Upper lobe of left lung (tissue), 6 donors: ENCODE results near the gene ATOH8. TPM values are rescaled to one million over a fixed set of nuclear protein-coding genes. Genes with fewer than 3 reads are reported as not detected.

ENCODE experiments used
- ATAC-seq, 2 donors: fragments of 200-7000 bp; cut with Tn5 transposase; one replicate each; pipeline ENCODE4 v1.9.1; 2022; ENCODE audit warnings: mild to moderate bottlenecking in 2 of 2, moderate library complexity in 2 of 2; ENCODE audit not compliant: low FRiP score in 2 of 2
- DNase-seq, 2 donors: peaks; one replicate each; pipeline ENCODE4 v3.0.0-alpha.2; 2019 to 2020
- H3K27ac ChIP-seq, 4 donors: fragments of 200-600 bp; sonication (generic); one replicate each; pipeline ENCODE4 v1.5.1; 2016 to 2019
- H3K27me3 ChIP-seq, 4 donors: fragments of 200-600 bp; sonication (generic); one replicate each; pipeline ENCODE4 v1.5.1; 2017 to 2019
- H3K36me3 ChIP-seq, 4 donors: fragments of 200-600 bp; sonication (generic); one replicate each; pipeline ENCODE4 v1.5.1; 2016 to 2019
- H3K4me1 ChIP-seq, 4 donors: fragments of 200-600 bp; sonication (generic); one replicate each; pipeline ENCODE4 v1.5.1; 2018 to 2019
- H3K4me3 ChIP-seq, 4 donors: fragments of 200-600 bp; sonication (generic); one replicate each; pipeline ENCODE4 v1.5.1; 2017 to 2019; ENCODE audit warnings: mild to moderate bottlenecking in 2 of 4, moderate library complexity in 1 of 4
- H3K9me3 ChIP-seq, 4 donors: fragments of 200-600 bp; sonication (generic); one replicate each; pipeline ENCODE4 v1.5.1; 2018 to 2019
- EP300 ChIP-seq, 4 donors: sonication (generic); formaldehyde crosslinking; IDR thresholded peaks; one replicate each; pipeline ENCODE4 v1.5.1; 2017; ENCODE audit warnings: antibody characterized with exemption in 4 of 4, control low read depth in 2 of 4
- POLR2A ChIP-seq, 4 donors: fragments of 450-650 bp; IDR thresholded peaks; one replicate each; pipeline ENCODE4 v1.5.1; 2016 to 2017; ENCODE audit warnings: antibody characterized with exemption in 4 of 4, mild to moderate bottlenecking in 2 of 4
- POLR2AphosphoS5 ChIP-seq, 2 donors: sonication (generic); formaldehyde crosslinking; IDR thresholded peaks; one replicate each; pipeline ENCODE4 v1.5.1; 2017; ENCODE audit warnings: antibody characterized with exemption in 2 of 2
- WGBS, 2 donors: methylation state at CpG; one replicate each; pipeline ENCODE4 v1.1.5; 2017 to 2018; 5-methylcytosine and 5-hydroxymethylcytosine counted together
- total RNA-seq, 6 donors: library from RNA; depleted of rRNA in 4 of 6; stranded (reverse); fragments of >200 nt in 4 of 6; gene quantifications; one replicate each; pipeline versions ENCODE4 v1.1.0 to v1.2.1, GENCODE V29; 2016 to 2021
- TF ChIP-seq, protein P1 (sequence below), 6 experiments: fragments of 450-650 bp in 4 of 6; fragments of 200-600 bp in 2 of 6; sonication (generic) in 2 of 6; IDR thresholded peaks; one replicate each; pipeline ENCODE4 v1.5.1; 2016 to 2019; ENCODE audit warnings: antibody characterized with exemption in 6 of 6
- donor health status: DM: no; HTN: no; CAD: no; lungs with moderate emphysema.
- donor health status: DM: no; HTN: yes; CAD: no; lungs with severe emphysema.

Gene ATOH8, protein sequence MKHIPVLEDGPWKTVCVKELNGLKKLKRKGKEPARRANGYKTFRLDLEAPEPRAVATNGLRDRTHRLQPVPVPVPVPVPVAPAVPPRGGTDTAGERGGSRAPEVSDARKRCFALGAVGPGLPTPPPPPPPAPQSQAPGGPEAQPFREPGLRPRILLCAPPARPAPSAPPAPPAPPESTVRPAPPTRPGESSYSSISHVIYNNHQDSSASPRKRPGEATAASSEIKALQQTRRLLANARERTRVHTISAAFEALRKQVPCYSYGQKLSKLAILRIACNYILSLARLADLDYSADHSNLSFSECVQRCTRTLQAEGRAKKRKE
- 100 to 1,000 TPM in 2 of 6 donors, 10 to 100 TPM in 4; 60.2 to 121 (median 85.1) TPM for total RNA-seq

DNA sequence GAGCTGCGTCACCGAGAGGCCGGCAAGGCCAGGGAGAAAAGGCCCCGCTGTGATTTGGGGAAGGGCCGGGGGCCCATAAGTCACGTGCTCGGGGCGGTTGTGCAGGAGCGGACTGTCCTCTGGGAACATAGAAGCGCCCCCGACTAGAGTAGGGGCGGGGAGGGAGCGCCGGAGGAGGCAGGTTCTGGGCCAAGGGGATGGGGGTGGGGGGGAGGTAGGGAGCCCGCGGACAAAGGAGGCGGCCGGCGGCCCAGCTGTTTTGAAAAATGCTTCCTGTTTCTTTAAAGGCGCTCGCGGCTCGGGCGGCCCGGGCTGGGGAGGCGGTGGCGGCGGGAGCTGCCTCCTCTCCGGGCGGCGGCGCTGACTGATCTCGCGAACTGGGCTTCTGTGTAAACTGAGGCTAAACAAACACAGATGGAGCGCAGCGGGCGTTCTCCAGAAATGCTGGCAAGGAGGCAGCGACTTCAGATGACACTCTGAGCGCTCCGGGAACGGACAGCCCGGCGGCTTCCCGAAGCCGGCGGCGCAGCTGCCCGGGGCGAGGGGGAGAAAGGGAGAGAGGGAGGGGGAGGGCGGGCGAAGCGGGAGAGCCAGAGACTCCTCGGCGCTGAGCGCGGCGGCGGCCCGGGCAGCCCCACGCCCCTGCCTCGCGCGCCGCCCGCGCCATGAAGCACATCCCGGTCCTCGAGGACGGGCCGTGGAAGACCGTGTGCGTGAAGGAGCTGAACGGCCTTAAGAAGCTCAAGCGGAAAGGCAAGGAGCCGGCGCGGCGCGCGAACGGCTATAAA, at the start of gene ATOH8:
Gene ATOH8, plus strand, starts transcription at position 467 of the 788 bp plus-strand sequence. Its CDS starts 199 bp downstream, at position 666.
- H3K27me3 ChIP-seq: peaks cover 0 to 13% (median 0%) of the 10 kb centered on the region in 4 donors
- peak within 1 kb of the TSS; percentile 82 to 98 (median 91) for H3K27ac ChIP-seq
- H3K9me3 ChIP-seq: no peaks in the 10 kb centered on the region
- TF ChIP-seq POLR2A (IDR thresholded peaks at IDR 0.05) (peak in 2 of 4 donors; percentile 62 to 73), POLR2AphosphoS5 (IDR thresholded peaks at IDR 0.05) (peak in 1 of 2 donors; percentile 53)
- TF ChIP-seq, protein P1, sequence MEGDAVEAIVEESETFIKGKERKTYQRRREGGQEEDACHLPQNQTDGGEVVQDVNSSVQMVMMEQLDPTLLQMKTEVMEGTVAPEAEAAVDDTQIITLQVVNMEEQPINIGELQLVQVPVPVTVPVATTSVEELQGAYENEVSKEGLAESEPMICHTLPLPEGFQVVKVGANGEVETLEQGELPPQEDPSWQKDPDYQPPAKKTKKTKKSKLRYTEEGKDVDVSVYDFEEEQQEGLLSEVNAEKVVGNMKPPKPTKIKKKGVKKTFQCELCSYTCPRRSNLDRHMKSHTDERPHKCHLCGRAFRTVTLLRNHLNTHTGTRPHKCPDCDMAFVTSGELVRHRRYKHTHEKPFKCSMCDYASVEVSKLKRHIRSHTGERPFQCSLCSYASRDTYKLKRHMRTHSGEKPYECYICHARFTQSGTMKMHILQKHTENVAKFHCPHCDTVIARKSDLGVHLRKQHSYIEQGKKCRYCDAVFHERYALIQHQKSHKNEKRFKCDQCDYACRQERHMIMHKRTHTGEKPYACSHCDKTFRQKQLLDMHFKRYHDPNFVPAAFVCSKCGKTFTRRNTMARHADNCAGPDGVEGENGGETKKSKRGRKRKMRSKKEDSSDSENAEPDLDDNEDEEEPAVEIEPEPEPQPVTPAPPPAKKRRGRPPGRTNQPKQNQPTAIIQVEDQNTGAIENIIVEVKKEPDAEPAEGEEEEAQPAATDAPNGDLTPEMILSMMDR (IDR thresholded peaks at IDR 0.05): no peak
- ATAC-seq: peak; percentile 24 to 65
- H3K4me1 ChIP-seq: peaks cover 54 to 93% (median 61%) of the 10 kb centered on the region in 4 donors
- H3K4me3 ChIP-seq: peak within 1 kb of the TSS; percentile 72 to 95 (median 84)
- H3K36me3 ChIP-seq: peaks cover 0 to 20% (median 3%) of the 10 kb centered on the region in 4 donors
- DNase-seq: peak; percentile 72 to 95
- WGBS, 2 donors: 1% methylated on average over 59 of the region's 81 CpGs; no CpG with 5 or more reads in 1 of the 2 donors

DNA sequence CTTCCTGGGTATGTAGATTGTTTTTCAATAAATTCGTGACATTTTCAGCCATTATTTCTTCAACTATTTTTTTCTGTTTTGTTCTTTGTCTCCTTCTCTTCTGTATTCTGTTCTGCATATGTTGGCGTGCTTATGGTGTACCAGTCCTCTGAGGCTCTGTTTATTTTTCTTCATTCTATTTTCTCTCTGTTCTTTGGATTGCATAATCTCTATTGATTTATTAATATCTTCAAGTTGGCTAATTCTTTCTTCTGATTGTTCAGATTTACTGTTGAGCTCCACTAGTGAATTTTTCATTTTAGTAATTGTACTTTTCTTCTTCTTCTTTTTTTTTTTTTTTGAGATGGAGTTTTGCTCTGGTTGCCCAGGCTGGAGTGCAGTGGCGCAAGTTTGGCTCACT, 49.8 kb upstream of the ATOH8 start:
- TF ChIP-seq POLR2AphosphoS5 (IDR thresholded peaks at IDR 0.05) (no peak), POLR2A (IDR thresholded peaks at IDR 0.05) (no peak), EP300 (IDR thresholded peaks at IDR 0.05) (no peak)
- TF ChIP-seq, protein P1 (IDR thresholded peaks at IDR 0.05): no peak
- Histone ChIP-seq H3K27me3 (no peaks in the 10 kb centered on the region), H3K4me3 (no peak overlapping the region), H3K9me3 (no peaks in the 10 kb centered on the region), H3K27ac (peak overlapping the region; percentile 94 to 98 (median 96)), H3K4me1 (peaks cover 52 to 63% (median 58%) of the 10 kb centered on the region in 4 donors), H3K36me3 (no peaks in the 10 kb centered on the region)
- 76 to 79% methylated on average over 3 of the region's 3 CpGs for WGBS, 2 donors
- ATAC-seq: no peak
- DNase-seq: no peak

DNA sequence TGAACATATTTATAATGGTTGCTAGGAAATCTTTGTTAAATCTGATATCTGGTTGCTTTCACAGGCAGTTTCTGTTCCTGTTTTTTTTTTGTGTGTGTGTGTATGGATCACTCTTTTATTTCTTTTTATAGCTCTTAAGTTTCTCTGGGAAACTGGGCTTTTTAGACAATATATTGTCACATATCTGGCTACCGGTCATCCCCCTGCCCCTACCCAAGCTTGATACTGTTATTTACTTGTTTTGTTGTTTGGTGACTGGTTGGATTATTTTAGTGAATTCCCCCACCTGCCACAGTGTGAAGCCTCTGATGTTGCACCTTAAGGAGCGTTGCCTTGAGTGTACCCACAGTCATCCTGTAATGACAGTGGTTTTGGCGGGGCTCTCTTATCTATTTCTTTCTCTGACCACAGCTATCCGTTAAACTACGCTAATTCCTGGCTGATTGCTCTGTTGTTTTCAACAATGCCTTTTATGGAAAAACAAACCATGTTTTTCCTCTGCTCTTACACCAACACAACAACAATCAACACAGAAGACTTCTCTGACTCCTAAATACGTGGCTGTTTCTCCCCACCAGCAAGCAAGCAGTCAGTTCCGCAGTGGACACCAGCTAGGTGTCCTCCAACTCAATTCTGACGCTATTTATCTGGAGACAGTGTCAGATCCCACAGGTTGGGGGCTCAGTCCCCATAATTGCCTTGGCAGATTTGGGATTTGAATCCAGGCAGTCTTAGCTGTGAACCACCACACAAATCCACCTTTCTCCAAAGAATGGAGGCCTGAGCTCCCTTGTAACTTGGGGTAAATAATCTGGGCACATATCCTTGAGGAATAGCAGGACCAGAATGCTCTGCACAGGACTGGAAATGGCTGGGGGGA, 48.8 kb upstream of the ATOH8 start:
- H3K9me3 ChIP-seq: no peaks in the 10 kb centered on the region
- H3K4me1 ChIP-seq: peaks cover 62 to 73% (median 68%) of the 10 kb centered on the region in 4 donors
- TF ChIP-seq, protein P1 (IDR thresholded peaks at IDR 0.05): no peak
- TF ChIP-seq POLR2AphosphoS5 (IDR thresholded peaks at IDR 0.05): no peak
- TF ChIP-seq EP300 (IDR thresholded peaks at IDR 0.05): no peak
- no peak for TF ChIP-seq POLR2A (IDR thresholded peaks at IDR 0.05)
- ATAC-seq (peak in 1 of 2 donors; percentile 4), DNase-seq (no peak)
- 53 to 56% methylated on average over 8 of the region's 8 CpGs for WGBS, 2 donors
- H3K27me3 ChIP-seq: no peaks in the 10 kb centered on the region
- peak overlapping the region; percentile 94 to 98 (median 96) for H3K27ac ChIP-seq
- no peak overlapping the region for H3K4me3 ChIP-seq
- H3K36me3 ChIP-seq: no peaks in the 10 kb centered on the region

DNA sequence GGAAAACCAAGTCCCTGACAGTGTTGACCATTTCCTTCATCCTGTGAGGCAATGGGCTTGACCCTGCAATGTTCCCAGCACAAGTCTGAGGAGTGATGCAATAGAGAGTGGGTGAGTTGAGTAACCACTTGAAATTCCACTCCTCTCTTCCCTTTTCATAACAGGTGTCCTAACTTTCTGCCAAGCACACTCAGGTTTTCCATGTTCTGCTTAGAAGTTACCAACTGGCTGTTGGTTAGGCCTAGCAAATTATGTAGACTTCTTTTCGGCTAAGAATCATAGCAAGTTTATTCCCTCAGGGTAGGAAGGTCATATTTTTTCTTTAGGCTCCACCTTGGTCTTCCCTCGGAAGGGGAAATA, 48.1 kb upstream of the ATOH8 start:
- Histone ChIP-seq H3K4me1 (peaks cover 68 to 80% (median 74%) of the 10 kb centered on the region in 4 donors), H3K27ac (peak overlapping the region; percentile 94 to 98 (median 96)), H3K36me3 (no peaks in the 10 kb centered on the region), H3K4me3 (no peak overlapping the region), H3K27me3 (no peaks in the 10 kb centered on the region), H3K9me3 (no peaks in the 10 kb centered on the region)
- TF ChIP-seq, protein P1 (IDR thresholded peaks at IDR 0.05): peak in 1 of 6 experiments; percentile 17
- peak; percentile 93 to 100 (median 100) for TF ChIP-seq EP300 (IDR thresholded peaks at IDR 0.05)
- peak in 1 of 4 donors; percentile 67 for TF ChIP-seq POLR2A (IDR thresholded peaks at IDR 0.05)
- peak; percentile 99 to 100 for TF ChIP-seq POLR2AphosphoS5 (IDR thresholded peaks at IDR 0.05)
- ATAC-seq: peak; percentile 82 to 85
- DNase-seq: peak in 1 of 2 donors; percentile 87
- WGBS, 2 donors: 31 to 66% methylated on average over 2 of the region's 2 CpGs
